GM12891 (cell line): ENCODE results near the gene APOH.

Source experiments
- PAX5 ChIP-seq: IDR thresholded peaks from 2 replicates; pipeline ENCODE4 v1.6.1; 2011; ENCODE audit warnings: low read length, moderate library complexity, mild to moderate bottlenecking; ENCODE audit not compliant: insufficient read depth, severe bottlenecking
- POLR2A ChIP-seq: IDR thresholded peaks from 2 replicates; pipeline ENCODE4 v1.6.1; 2011; ENCODE audit warnings: low read depth, low read length, control low read depth
- POLR2AphosphoS5 ChIP-seq: IDR thresholded peaks from 2 replicates; pipeline ENCODE4 v1.6.1; 2011; ENCODE audit warnings: low read depth, low read length, control low read depth
- POU2F2 ChIP-seq: IDR thresholded peaks from 2 replicates; pipeline ENCODE4 v1.6.1; 2011; ENCODE audit warnings: low read depth, mild to moderate bottlenecking, control low read depth, low read length, moderate library complexity
- SPI1 ChIP-seq: IDR thresholded peaks from 2 replicates; pipeline ENCODE4 v1.6.1; 2011; ENCODE audit warnings: low read depth, low read length, control low read depth
- TAF1 ChIP-seq: IDR thresholded peaks from 2 replicates; pipeline ENCODE4 v1.6.1; 2011; ENCODE audit warnings: low read depth, low read length, control low read depth

DNA sequence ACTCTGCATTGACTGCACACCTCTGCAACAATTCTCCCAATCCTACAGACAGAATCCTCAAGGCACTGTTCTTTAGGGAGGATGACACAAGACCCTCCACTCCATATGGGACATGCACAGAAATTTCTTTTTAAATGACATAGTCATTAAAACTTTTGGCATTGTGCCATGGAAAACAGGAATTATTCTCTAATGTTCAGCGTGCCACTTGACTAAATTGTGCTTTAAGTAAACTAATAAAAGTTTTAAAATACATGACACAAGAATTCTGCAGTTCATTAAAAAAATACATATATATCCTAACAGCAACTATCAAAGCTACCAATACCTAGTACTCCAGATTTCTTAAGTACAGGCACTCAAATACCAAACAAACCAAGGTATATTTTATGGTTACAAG, 53.3 kb downstream of the APOH start:
- TF ChIP-seq TAF1, result no peak
- TF ChIP-seq POLR2AphosphoS5, result no peak
- TF ChIP-seq POLR2A, result no peak
- no peak for TF ChIP-seq SPI1
- no peak for TF ChIP-seq POU2F2
- no peak for TF ChIP-seq PAX5
